ENCODE measurements around the gene HMCN2.

HMCN2 gene

GRCh38 chr9:130294664-130295063 is 29.1 kb downstream of the HMCN2 start:
- TF ChIP-seq FOXM1 (IDR thresholded peaks at IDR 0.05; ENCODE audit: borderline replicate concordance, low read depth), result no peak
- TF ChIP-seq, protein P1, sequence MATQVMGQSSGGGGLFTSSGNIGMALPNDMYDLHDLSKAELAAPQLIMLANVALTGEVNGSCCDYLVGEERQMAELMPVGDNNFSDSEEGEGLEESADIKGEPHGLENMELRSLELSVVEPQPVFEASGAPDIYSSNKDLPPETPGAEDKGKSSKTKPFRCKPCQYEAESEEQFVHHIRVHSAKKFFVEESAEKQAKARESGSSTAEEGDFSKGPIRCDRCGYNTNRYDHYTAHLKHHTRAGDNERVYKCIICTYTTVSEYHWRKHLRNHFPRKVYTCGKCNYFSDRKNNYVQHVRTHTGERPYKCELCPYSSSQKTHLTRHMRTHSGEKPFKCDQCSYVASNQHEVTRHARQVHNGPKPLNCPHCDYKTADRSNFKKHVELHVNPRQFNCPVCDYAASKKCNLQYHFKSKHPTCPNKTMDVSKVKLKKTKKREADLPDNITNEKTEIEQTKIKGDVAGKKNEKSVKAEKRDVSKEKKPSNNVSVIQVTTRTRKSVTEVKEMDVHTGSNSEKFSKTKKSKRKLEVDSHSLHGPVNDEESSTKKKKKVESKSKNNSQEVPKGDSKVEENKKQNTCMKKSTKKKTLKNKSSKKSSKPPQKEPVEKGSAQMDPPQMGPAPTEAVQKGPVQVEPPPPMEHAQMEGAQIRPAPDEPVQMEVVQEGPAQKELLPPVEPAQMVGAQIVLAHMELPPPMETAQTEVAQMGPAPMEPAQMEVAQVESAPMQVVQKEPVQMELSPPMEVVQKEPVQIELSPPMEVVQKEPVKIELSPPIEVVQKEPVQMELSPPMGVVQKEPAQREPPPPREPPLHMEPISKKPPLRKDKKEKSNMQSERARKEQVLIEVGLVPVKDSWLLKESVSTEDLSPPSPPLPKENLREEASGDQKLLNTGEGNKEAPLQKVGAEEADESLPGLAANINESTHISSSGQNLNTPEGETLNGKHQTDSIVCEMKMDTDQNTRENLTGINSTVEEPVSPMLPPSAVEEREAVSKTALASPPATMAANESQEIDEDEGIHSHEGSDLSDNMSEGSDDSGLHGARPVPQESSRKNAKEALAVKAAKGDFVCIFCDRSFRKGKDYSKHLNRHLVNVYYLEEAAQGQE (IDR thresholded peaks at IDR 0.05; ENCODE audit: low read depth), result peak; percentile 34

DNA sequence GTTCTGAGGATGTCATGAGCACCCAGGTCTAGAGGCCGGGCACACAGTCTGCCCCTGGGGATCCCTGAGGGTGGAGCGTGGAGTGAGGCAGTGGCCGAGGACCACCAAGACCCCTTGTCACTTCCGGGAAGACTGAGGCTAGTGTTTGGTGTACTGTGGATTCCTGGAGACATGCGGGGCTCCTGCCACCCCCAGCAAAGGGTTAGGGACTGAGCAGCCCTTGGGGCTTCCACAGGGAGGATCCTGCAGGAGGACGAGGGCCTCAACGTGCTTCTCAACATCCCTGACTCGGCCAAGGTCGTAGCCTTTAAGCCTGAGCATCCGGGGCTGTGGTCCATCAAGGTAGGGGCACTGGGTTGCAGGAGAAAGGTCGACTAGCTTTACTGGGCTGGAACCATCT is 29.9 kb downstream of the HMCN2 start:
- TF ChIP-seq CEBPB (IDR thresholded peaks at IDR 0.05) (no peak), YY1 (IDR thresholded peaks at IDR 0.05; ENCODE audit: low read depth) (no peak), RAD21 (IDR thresholded peaks at IDR 0.05; ENCODE audit: low read depth) (no peak), FOXM1 (IDR thresholded peaks at IDR 0.05; ENCODE audit: borderline replicate concordance, low read depth) (no peak)
- TF ChIP-seq, protein P2, sequence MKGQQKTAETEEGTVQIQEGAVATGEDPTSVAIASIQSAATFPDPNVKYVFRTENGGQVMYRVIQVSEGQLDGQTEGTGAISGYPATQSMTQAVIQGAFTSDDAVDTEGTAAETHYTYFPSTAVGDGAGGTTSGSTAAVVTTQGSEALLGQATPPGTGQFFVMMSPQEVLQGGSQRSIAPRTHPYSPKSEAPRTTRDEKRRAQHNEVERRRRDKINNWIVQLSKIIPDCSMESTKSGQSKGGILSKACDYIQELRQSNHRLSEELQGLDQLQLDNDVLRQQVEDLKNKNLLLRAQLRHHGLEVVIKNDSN (IDR thresholded peaks at IDR 0.05), result no peak
- TF ChIP-seq, protein P1 (IDR thresholded peaks at IDR 0.05; ENCODE audit: low read depth), result no peak

DNA sequence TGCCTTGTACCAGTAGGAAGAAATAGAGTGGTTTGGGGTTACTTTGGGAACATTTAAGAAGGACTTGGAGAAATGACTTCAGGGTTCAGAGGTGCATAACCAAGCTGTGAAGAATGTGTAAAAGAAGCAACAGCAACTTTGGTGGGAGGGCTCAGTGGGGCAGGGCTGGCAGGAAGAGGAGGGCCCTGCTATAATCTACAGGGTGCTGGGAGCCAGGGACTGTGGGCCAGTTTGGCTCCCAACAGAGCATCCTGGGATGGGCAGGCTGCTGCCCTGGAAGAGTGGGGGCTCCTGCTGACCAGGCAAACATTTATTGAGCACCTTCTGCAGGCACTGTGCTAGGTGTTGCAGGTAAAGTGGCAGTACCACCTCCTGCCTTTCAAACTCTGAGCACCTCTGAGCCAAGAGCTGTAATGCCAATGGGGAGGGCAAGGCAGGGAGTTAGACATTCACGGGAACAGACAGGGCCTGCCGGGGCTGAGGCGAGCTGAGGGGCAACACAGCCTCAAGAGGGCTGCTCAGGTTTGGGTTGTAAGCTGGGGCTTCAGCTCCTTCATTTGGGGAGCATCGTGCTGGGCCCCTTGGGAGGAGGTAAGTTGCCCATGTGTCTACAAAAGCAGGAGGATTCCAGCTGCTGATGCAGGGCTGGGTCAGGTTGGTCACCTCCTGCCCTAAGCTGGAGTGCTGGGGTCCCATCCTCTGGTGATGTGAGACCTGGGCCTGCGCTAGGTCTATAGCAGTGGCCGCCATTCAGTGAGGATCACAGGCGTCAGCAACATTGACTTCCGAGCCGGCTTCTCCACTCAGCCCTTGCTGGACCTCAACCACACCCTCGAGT is 30.6 kb downstream of the HMCN2 start:
- no peak for TF ChIP-seq NFIC (IDR thresholded peaks at IDR 0.05)
- no peak for TF ChIP-seq EP300 (IDR thresholded peaks at IDR 0.05; ENCODE audit: borderline replicate concordance)
- TF ChIP-seq RAD21 (IDR thresholded peaks at IDR 0.05; ENCODE audit: low read depth), result no peak
- TF ChIP-seq CREB1 (IDR thresholded peaks at IDR 0.05; ENCODE audit: low read depth), result no peak
- TF ChIP-seq TEAD4 (IDR thresholded peaks at IDR 0.05), result no peak
- TF ChIP-seq FOXM1 (IDR thresholded peaks at IDR 0.05; ENCODE audit: borderline replicate concordance, low read depth), result no peak
- TF ChIP-seq EGR1 (IDR thresholded peaks at IDR 0.05), result no peak
- no peak for TF ChIP-seq CEBPB (IDR thresholded peaks at IDR 0.05)
- no peak for TF ChIP-seq ZBTB7A (IDR thresholded peaks at IDR 0.05; ENCODE audit: low read depth)
- TF ChIP-seq MAX (IDR thresholded peaks at IDR 0.05), result no peak
- no peak for TF ChIP-seq TCF12 (IDR thresholded peaks at IDR 0.05; ENCODE audit: low read depth)
- TF ChIP-seq TAF1 (IDR thresholded peaks at IDR 0.05; ENCODE audit: low read depth), result no peak
- TF ChIP-seq, protein P1 (IDR thresholded peaks at IDR 0.05; ENCODE audit: low read depth), result no peak
- TF ChIP-seq, protein P2 (IDR thresholded peaks at IDR 0.05), result no peak
- no peak for TF ChIP-seq YY1 (IDR thresholded peaks at IDR 0.05; ENCODE audit: low read depth)

DNA sequence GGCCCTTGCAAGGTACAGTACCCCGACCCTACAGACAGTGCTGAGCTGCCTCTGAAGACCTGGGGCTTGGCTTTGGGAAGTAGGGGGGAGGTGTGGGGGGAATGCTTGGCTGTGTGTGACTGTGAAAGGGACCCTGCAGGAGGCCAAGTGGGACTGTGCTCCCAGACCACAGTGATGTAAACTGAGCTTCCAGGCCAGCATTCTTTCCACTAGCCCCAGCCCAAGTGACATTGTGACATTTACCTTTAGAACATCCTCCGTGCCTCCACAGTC is 31.2 kb downstream of the HMCN2 start:
- TF ChIP-seq, protein P1 (IDR thresholded peaks at IDR 0.05; ENCODE audit: low read depth), result no peak
- TF ChIP-seq, protein P2 (IDR thresholded peaks at IDR 0.05), result no peak
- no peak for TF ChIP-seq TCF12 (IDR thresholded peaks at IDR 0.05; ENCODE audit: low read depth)
- no peak for TF ChIP-seq TEAD4 (IDR thresholded peaks at IDR 0.05)
- no peak for TF ChIP-seq TAF1 (IDR thresholded peaks at IDR 0.05; ENCODE audit: low read depth)
- no peak for TF ChIP-seq ZBTB7A (IDR thresholded peaks at IDR 0.05; ENCODE audit: low read depth)
- TF ChIP-seq NFIC (IDR thresholded peaks at IDR 0.05), result no peak
- TF ChIP-seq CREB1 (IDR thresholded peaks at IDR 0.05; ENCODE audit: low read depth), result no peak
- no peak for TF ChIP-seq CEBPB (IDR thresholded peaks at IDR 0.05)
- no peak for TF ChIP-seq RAD21 (IDR thresholded peaks at IDR 0.05; ENCODE audit: low read depth)
- no peak for TF ChIP-seq EGR1 (IDR thresholded peaks at IDR 0.05)
- TF ChIP-seq EP300 (IDR thresholded peaks at IDR 0.05; ENCODE audit: borderline replicate concordance), result no peak
- no peak for TF ChIP-seq FOXM1 (IDR thresholded peaks at IDR 0.05; ENCODE audit: borderline replicate concordance, low read depth)
